ENCODE results near the gene MAPK8IP2.

Gene MAPK8IP2

DNA sequence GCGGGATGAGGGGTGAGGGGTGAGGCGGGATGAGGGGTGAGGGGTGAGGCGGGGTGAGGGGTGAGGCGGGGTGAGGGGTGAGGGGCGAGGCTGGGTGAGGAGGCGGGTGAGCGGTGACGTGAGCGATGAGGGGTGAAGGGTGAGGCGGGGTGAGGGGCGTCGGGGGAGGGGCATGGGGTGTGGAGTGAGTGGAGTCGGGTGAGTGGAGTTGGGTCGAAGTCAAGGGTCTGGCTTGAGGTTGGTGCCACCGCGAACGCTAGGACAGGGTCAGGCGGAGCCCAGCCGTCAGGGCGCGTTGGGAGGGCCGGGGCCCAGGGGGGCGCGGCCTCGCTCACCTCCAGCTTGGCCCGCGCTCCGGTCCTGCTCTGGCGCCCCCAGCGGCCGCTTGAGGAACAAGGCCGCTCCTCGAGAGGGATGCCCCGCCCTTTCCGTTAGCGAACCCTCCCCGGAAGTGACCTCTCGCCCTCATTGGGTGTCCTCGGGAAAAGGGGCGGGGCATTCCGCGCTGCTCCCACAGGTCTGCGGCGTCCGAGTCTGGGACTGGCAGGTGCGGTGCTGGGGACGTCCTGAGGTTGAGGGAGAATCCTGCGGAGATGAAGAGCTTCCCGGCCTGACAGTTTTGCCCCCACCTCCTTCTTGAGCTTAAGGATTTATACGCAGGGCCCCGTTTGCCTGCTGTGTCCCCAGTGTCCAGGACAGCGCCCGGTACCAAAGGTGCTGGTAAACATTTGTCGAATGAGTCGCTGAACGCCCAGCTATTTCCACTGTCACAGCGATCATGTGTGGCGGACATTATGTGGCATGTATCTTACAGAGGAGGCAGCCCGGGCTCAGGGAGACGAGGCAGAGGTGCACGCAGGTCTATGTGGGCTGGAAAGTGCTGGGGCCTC, 37.8 kb upstream of the MAPK8IP2 start, which contains the start of gene SYCE3:
TSS of gene SYCE3 (minus strand) at position 397 of the 890 bp plus-strand sequence. CDS start 6,514 bp downstream, outside the sequence.
- in situ Hi-C loops (cut with HindIII; ENCODE audit: low sequenced_read_pairs), result no loop called here
- peak; percentile 86 for TF ChIP-seq CTCF (IDR thresholded peaks at IDR 0.05; ENCODE audit: low read depth, low read length, missing control alignments)
- H3K4me3 ChIP-seq (ENCODE audit: low read depth, low read length), result peak within 1 kb of the TSS; percentile 52
- peak; percentile 51 for DNase-seq (ENCODE audit: low read depth)

- in situ Hi-C loops (cut with HindIII; ENCODE audit: low sequenced_read_pairs), result no loop called here
- H3K4me3 ChIP-seq (ENCODE audit: low read depth, low read length), result peak overlapping the region; percentile 52
- TF ChIP-seq CTCF (IDR thresholded peaks at IDR 0.05; ENCODE audit: low read depth, low read length, missing control alignments), result no peak
- DNase-seq (ENCODE audit: low read depth), result no peak
Measured at GRCh38 chr22:50563413-50564160, 37.0 kb upstream of the MAPK8IP2 start.

- no peak overlapping the region for H3K4me3 ChIP-seq (ENCODE audit: low read depth, low read length)
- in situ Hi-C loops (cut with HindIII; ENCODE audit: low sequenced_read_pairs), result no loop called here
- no peak for TF ChIP-seq CTCF (IDR thresholded peaks at IDR 0.05; ENCODE audit: low read depth, low read length, missing control alignments)
Measured at GRCh38 chr22:50564289-50564688, 36.3 kb upstream of the MAPK8IP2 start.

DNA sequence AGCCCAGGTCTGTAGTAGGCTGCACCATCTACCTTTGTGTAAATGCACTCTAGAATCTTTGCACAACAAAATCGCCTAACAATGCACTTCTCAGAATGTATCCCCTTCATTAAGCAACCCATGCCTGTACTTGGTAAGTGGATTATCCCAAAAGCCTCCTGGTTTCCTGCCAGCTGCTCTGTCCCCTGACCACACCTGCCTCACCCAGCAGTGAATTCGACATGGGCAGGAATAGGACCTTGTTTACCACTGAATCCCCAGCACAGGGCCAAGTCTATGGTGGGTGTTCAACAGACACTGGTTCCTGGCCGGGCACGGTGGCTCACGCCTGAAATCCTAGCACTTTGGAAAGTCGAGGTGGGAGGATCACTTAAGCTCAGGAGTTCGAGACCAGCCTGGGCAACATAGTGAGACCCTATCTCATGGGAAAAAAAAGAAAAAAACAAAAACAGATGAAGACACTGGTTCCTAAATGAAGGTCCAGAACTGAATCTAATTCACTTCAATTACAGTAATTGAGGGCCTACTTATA, 32.8 kb upstream of the MAPK8IP2 start:
- in situ Hi-C loops (cut with HindIII; ENCODE audit: low sequenced_read_pairs), result no loop called here
- DNase-seq (ENCODE audit: low read depth), result no peak
- TF ChIP-seq CTCF (IDR thresholded peaks at IDR 0.05; ENCODE audit: low read depth, low read length, missing control alignments), result no peak
- no peak overlapping the region for H3K4me3 ChIP-seq (ENCODE audit: low read depth, low read length)

More at GRCh38 chr22:50564289-50564688, 36.3 kb upstream of the MAPK8IP2 start:
- no peak for DNase-seq (ENCODE audit: low read depth)

DNA sequence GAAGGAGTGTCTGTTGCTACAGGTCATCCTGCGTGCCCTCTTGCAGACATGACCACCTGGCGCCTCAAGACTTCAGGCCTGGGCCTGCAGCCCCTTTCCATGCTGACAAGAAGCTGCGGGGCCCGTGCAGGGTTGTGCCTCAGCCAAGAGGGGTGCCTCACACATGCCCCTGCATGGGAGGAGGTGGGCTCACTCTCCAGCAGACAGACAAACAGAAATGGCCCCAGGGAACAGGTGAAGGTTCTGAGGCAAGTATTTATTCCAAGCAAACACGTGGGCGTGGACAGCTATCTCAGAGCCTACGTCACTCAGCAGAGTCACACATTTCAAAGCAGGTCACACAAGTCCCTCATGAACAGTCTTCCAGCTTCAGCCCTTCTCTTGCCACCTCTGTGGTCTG, 32.0 kb upstream of the MAPK8IP2 start:
- in situ Hi-C loops (cut with HindIII; ENCODE audit: low sequenced_read_pairs), result no loop called here
- no peak overlapping the region for H3K4me3 ChIP-seq (ENCODE audit: low read depth, low read length)
- TF ChIP-seq CTCF (IDR thresholded peaks at IDR 0.05; ENCODE audit: low read depth, low read length, missing control alignments), result no peak
- DNase-seq (ENCODE audit: low read depth), result no peak

DNA sequence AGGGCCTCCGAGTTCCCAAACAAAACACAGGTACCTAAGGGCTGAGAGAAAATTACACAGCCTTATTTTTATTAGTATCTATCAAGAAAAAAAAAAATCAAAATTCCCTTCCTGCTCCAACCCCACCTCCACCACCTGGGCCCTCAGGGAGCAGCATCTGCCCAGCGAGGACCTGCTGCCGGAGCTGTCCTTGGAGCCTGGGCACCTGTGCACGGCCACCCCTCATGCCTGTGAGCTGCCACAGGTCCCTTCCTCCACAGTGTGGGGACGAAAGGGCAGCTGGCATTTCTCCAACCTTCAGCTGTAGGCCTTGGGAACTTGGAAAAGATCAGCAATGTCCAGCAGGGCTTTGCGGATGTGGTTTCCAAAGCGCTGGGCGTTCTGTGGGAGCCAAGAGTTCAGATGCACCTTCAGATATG, 31.5 kb upstream of the MAPK8IP2 start:
- no peak overlapping the region for H3K4me3 ChIP-seq (ENCODE audit: low read depth, low read length)
- no peak for TF ChIP-seq CTCF (IDR thresholded peaks at IDR 0.05; ENCODE audit: low read depth, low read length, missing control alignments)
- in situ Hi-C loops (cut with HindIII; ENCODE audit: low sequenced_read_pairs), result no loop called here
- no peak for DNase-seq (ENCODE audit: low read depth)
